DND-41 (cell line): ENCODE measurements around the gene PKN3.

ENCODE experiments used
- ATAC-seq: fragments of 200-7000 bp; cut with Tn5 transposase; 3 replicates; pipeline ENCODE4 v1.9.1; 2021; ENCODE audit warnings: low read depth; ENCODE audit not compliant: insufficient read depth
- DNase-seq: peaks from one replicate; pipeline ENCODE4 v3.0.0-alpha.2; 2020
- H2AFZ ChIP-seq: 2 replicates; pipeline ENCODE4 v1.6.0; 2012; ENCODE audit warnings: low read depth, low read length
- H3K27ac ChIP-seq: 2 replicates; pipeline ENCODE4 v1.5.1; 2012; ENCODE audit warnings: low read length, inconsistent platforms
- H3K27me3 ChIP-seq: fragments of 200-600 bp; sonication (generic); 2 replicates; pipeline ENCODE4 v1.6.0; 2012; ENCODE audit warnings: low read length, mild to moderate bottlenecking, inconsistent platforms; ENCODE audit not compliant: insufficient read depth, poor library complexity
- H3K36me3 ChIP-seq: 2 replicates; pipeline ENCODE4 v1.5.1; 2012; ENCODE audit warnings: low read length, inconsistent platforms; ENCODE audit not compliant: insufficient read depth
- H3K4me1 ChIP-seq: 2 replicates; pipeline ENCODE4 v1.5.1; 2012; ENCODE audit warnings: mild to moderate bottlenecking, low read length; ENCODE audit not compliant: insufficient read depth
- H3K4me2 ChIP-seq: 2 replicates; pipeline ENCODE4 v1.6.0; 2012; ENCODE audit warnings: mild to moderate bottlenecking, moderate library complexity, low read length, inconsistent platforms; ENCODE audit not compliant: insufficient read depth
- H3K4me3 ChIP-seq, 2 experiments: fragments of 200-600 bp in 1 of 2; shearing (Covaris generic) in 1 of 2; 2 replicates each; pipeline ENCODE4 v1.5.1; 2012 to 2016; ENCODE audit warnings: inconsistent platforms in 2 of 2, low read length in 2 of 2, mild to moderate bottlenecking in 2 of 2, low read depth in 1 of 2, moderate library complexity in 1 of 2
- H3K79me2 ChIP-seq: 2 replicates; pipeline ENCODE4 v1.6.0; 2012; ENCODE audit warnings: low read length, inconsistent platforms; ENCODE audit not compliant: insufficient read depth
- H3K9ac ChIP-seq: 2 replicates; pipeline ENCODE4 v1.6.0; 2012; ENCODE audit warnings: low read depth, mild to moderate bottlenecking, inconsistent platforms, low read length, moderate library complexity
- H3K9me3 ChIP-seq: 2 replicates; pipeline ENCODE4 v1.5.1; 2012; ENCODE audit warnings: low read length, moderate library complexity, mild to moderate bottlenecking, inconsistent platforms; ENCODE audit not compliant: insufficient read depth, severe bottlenecking
- H4K20me1 ChIP-seq: 2 replicates; pipeline ENCODE4 v1.6.0; 2012; ENCODE audit warnings: low read length; ENCODE audit not compliant: insufficient read depth
- EZH2 ChIP-seq: IDR thresholded peaks from 3 replicates; pipeline ENCODE4 v1.6.1; 2012; ENCODE audit warnings: borderline replicate concordance, low read depth, mild to moderate bottlenecking, moderate library complexity, low read length, inconsistent platforms; ENCODE audit not compliant: severe bottlenecking
- TF ChIP-seq, protein P1 (sequence below): IDR thresholded peaks from 2 replicates; pipeline ENCODE4 v1.5.1; 2012; ENCODE audit warnings: borderline replicate concordance, low read length, moderate library complexity, mild to moderate bottlenecking; ENCODE audit not compliant: poor library complexity, severe bottlenecking; ENCODE audit errors: extremely low read depth

Gene PKN3

DNA sequence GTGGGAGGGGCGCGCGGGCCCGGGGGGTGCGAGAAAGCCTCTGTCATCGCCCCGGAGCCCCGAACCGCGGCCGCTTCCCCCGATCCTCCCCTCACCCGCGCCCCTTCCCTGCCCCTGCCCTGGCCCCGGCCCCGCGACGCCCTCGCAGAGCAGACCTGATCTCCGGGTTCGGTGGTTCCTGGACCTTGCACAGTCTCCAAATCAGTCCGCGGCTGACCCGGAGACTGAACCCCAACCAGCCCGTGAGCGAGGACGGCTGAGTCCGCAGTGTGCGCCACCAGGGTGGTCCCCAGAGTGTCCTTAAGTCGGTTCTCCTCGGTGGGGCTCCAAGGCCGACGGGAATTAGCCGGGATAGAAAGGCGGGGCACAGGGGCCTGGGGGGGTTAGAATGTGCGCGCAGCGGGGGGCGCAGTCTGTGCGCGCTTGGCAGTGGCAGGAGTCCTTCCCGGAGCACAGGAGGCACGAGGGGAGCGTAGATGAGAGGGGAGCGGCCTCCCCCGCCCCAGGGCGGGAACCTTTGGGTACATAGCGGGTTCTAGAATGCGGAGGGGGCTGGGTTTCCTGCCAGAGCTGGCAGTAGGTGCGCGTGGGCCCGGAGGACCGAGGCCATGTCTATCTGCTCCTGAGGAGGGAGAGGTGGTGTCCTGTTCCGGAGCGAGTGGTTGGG, 779 bp downstream of the PKN3 start:
- H3K4me2 ChIP-seq = peak overlapping the region; percentile 95
- H3K9ac ChIP-seq = peak overlapping the region; percentile 87
- peak overlapping the region; percentile 65 to 82; a peak in 3 of 4 replicates for H3K4me3 ChIP-seq
- H3K27ac ChIP-seq = peak overlapping the region; percentile 68
- peak; percentile 51 for ATAC-seq
- no peaks in the 10 kb centered on the region for H3K9me3 ChIP-seq
- H3K4me1 ChIP-seq = peaks cover 21% of the 10 kb centered on the region
- H4K20me1 ChIP-seq = no peaks in the 10 kb centered on the region
- DNase-seq = peak; percentile 74
- peaks cover 11% of the 10 kb centered on the region for H3K79me2 ChIP-seq
- no peaks in the 10 kb centered on the region for H3K27me3 ChIP-seq
- H2AFZ ChIP-seq = peak overlapping the region; percentile 90
- H3K36me3 ChIP-seq = peaks cover 15% of the 10 kb centered on the region
- TF ChIP-seq, protein P1, sequence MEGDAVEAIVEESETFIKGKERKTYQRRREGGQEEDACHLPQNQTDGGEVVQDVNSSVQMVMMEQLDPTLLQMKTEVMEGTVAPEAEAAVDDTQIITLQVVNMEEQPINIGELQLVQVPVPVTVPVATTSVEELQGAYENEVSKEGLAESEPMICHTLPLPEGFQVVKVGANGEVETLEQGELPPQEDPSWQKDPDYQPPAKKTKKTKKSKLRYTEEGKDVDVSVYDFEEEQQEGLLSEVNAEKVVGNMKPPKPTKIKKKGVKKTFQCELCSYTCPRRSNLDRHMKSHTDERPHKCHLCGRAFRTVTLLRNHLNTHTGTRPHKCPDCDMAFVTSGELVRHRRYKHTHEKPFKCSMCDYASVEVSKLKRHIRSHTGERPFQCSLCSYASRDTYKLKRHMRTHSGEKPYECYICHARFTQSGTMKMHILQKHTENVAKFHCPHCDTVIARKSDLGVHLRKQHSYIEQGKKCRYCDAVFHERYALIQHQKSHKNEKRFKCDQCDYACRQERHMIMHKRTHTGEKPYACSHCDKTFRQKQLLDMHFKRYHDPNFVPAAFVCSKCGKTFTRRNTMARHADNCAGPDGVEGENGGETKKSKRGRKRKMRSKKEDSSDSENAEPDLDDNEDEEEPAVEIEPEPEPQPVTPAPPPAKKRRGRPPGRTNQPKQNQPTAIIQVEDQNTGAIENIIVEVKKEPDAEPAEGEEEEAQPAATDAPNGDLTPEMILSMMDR = no peak
- TF ChIP-seq EZH2 = no peak

DNA sequence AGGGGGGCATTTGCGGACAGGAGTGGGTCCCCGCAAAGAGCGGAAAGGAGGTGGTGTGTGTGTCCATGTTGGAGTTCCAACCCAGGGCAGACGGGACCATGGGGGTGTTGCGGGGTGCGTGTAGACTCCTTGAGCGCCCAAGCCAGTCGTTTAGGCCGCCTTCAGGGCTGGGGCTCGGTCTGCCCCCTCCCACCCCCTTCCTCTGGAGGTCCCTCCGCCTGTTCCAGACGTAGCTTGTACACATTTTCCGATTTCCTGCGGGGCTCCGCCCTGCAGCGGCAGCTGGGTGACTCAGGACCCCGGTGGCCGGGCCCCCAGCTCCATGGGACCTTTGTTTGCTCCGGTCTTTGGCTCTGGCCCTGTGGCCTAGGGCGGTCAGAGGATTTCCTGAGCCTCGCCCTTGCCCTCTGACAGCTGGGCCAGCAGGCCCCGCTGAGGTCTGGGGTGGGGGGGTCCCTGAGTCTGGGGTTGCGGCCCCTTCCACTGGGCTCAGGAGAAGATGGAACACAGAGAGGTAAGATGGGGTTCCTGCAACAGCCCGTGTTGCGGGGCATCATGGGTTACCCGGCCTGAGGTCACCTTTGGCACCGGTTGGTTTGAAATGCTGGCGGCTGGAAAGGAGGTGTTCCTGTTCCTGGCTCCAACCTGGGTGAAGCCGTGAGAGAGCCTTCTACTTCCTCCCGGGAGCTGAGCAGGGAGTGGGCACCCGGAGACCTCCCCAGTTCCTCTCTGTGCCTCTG, 1.5 kb downstream of the PKN3 start:
- Histone ChIP-seq H3K27ac (no peak overlapping the region; the same call in 1 of the 2 replicates), H3K4me1 (peaks cover 21% of the 10 kb centered on the region), H3K9ac (peak overlapping the region; percentile 87; the same call in 1 of the 2 replicates), H3K36me3 (peaks cover 15% of the 10 kb centered on the region), H3K4me2 (peak overlapping the region; percentile 95), H2AFZ (peak overlapping the region; percentile 90), H3K27me3 (no peaks in the 10 kb centered on the region), H3K79me2 (peaks cover 11% of the 10 kb centered on the region), H4K20me1 (no peaks in the 10 kb centered on the region), H3K4me3 (peak overlapping the region in 1 of 2 experiments; percentile 82; a peak in 2 of 4 replicates), H3K9me3 (no peaks in the 10 kb centered on the region)
- TF ChIP-seq EZH2 = no peak
- TF ChIP-seq, protein P1 = no peak
- ATAC-seq (no peak), DNase-seq (no peak)

DNA sequence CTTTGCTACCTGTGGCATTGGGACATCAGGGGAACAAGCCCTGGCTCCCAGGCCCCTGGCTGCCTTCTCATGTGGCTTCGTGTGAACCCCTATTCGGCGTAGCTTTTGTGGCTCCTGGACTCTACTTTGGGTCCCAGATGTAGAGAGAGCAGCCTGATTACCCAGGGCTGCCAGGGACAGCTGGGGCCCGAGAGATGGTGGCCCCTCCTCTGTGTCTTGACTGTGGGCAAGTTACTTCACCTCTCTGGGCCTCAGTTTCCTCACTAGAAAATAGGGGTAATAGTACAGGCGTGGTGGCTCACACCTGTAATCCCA, 2.0 kb downstream of the PKN3 start:
- no peak overlapping the region for H3K9ac ChIP-seq
- H3K4me3 ChIP-seq = no peak overlapping the region
- H4K20me1 ChIP-seq = no peaks in the 10 kb centered on the region
- no peak for ATAC-seq
- H3K36me3 ChIP-seq = peaks cover 15% of the 10 kb centered on the region
- H3K27me3 ChIP-seq = no peaks in the 10 kb centered on the region
- no peaks in the 10 kb centered on the region for H3K9me3 ChIP-seq
- no peak for TF ChIP-seq EZH2
- TF ChIP-seq, protein P1 = no peak
- no peak overlapping the region for H3K4me2 ChIP-seq
- DNase-seq = no peak
- peaks cover 11% of the 10 kb centered on the region for H3K79me2 ChIP-seq
- H3K4me1 ChIP-seq = peaks cover 21% of the 10 kb centered on the region
- no peak overlapping the region for H2AFZ ChIP-seq
- no peak overlapping the region for H3K27ac ChIP-seq
